Testis (tissue), 2 donors: ENCODE measurements around the gene GZMB.

ENCODE experiments used
- POLR2A ChIP-seq: fragments of 450-650 bp; IDR thresholded peaks from one replicate; pipeline ENCODE4 v1.6.1; 2017; ENCODE audit warnings: antibody characterized with exemption, mild to moderate bottlenecking, moderate library complexity
- TF ChIP-seq, protein P1 (sequence below), 3 experiments: fragments of 450-650 bp in 2 of 3; fragments of 200-600 bp in 1 of 3; sonication (generic) in 1 of 3; IDR thresholded peaks; one replicate each; pipeline ENCODE4 v1.5.1; 2016 to 2019; ENCODE audit warnings: antibody characterized with exemption in 3 of 3, mild to moderate bottlenecking in 2 of 3, moderate library complexity in 1 of 3

- TF ChIP-seq, protein P1, sequence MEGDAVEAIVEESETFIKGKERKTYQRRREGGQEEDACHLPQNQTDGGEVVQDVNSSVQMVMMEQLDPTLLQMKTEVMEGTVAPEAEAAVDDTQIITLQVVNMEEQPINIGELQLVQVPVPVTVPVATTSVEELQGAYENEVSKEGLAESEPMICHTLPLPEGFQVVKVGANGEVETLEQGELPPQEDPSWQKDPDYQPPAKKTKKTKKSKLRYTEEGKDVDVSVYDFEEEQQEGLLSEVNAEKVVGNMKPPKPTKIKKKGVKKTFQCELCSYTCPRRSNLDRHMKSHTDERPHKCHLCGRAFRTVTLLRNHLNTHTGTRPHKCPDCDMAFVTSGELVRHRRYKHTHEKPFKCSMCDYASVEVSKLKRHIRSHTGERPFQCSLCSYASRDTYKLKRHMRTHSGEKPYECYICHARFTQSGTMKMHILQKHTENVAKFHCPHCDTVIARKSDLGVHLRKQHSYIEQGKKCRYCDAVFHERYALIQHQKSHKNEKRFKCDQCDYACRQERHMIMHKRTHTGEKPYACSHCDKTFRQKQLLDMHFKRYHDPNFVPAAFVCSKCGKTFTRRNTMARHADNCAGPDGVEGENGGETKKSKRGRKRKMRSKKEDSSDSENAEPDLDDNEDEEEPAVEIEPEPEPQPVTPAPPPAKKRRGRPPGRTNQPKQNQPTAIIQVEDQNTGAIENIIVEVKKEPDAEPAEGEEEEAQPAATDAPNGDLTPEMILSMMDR (IDR thresholded peaks at IDR 0.05): no peak
- no peak for TF ChIP-seq POLR2A
These were observed 40.4 kb upstream of the GZMB start for GRCh38 chr14:24674204-24674970.
